Testis (tissue), 3 donors: ENCODE data around the gene ZACN. TPM values are rescaled to one million over a fixed set of nuclear protein-coding genes. Genes with fewer than 3 reads are reported as not detected.

Experiments
- DNase-seq: peaks from one replicate; pipeline ENCODE4 v3.0.0-alpha.2; 2019
- H3K27ac ChIP-seq, 2 donors: fragments of 200-600 bp; sonication (generic); one replicate each; pipeline ENCODE4 v1.5.1; 2019
- H3K27me3 ChIP-seq: fragments of 200-600 bp; sonication (generic); one replicate; pipeline ENCODE4 v1.5.1; 2019
- H3K36me3 ChIP-seq: fragments of 200-600 bp; sonication (generic); one replicate; pipeline ENCODE4 v1.5.1; 2017; ENCODE audit warnings: low read depth; ENCODE audit errors: missing control alignments
- H3K4me1 ChIP-seq: fragments of 200-600 bp; sonication (generic); one replicate; pipeline ENCODE4 v1.5.1; 2019
- H3K4me3 ChIP-seq, 2 donors: fragments of 200-600 bp; sonication (generic); one replicate each; pipeline ENCODE4 v1.5.1; 2017 to 2019
- H3K9me3 ChIP-seq: fragments of 200-600 bp; sonication (generic); one replicate; pipeline ENCODE4 v1.5.1; 2017
- CTCF ChIP-seq, 3 experiments: fragments of 450-650 bp in 2 of 3; fragments of 200-600 bp in 1 of 3; sonication (generic) in 1 of 3; IDR thresholded peaks; one replicate each; pipeline ENCODE4 v1.5.1; 2016 to 2019; ENCODE audit warnings: antibody characterized with exemption in 3 of 3, mild to moderate bottlenecking in 2 of 3, moderate library complexity in 1 of 3
- POLR2A ChIP-seq: fragments of 450-650 bp; IDR thresholded peaks from one replicate; pipeline ENCODE4 v1.6.1; 2017; ENCODE audit warnings: antibody characterized with exemption, mild to moderate bottlenecking, moderate library complexity
- WGBS, 2 donors: methylation state at CpG; one replicate each; pipeline ENCODE4 v1.1.5; 2018; 5-methylcytosine and 5-hydroxymethylcytosine counted together
- intact Hi-C: fragments of 100-400 bp; cut with DNase I; formaldehyde crosslinking; loops from one replicate; pipeline ENCODE4 v1.15.1; 2023; ENCODE audit warnings: low total_unique reads
- polyA plus RNA-seq: library from polyadenylated mRNA; stranded (reverse); fragments of 350-450 nt; fragmentation: Illumina TruSeq; extraction: RNeasy Lipid Tissue Mini Kit (QIAGEN cat#74804); gene quantifications from one replicate; pipeline ENCODE4 v1.2.3, GENCODE V29; 2014; ENCODE audit warnings: low read depth, low replicate concordance; ENCODE audit not compliant: insufficient read depth
- total RNA-seq, 2 donors: library from RNA; depleted of rRNA; stranded (reverse); fragments of >200 nt; gene quantifications; one replicate each; pipeline ENCODE4 v1.2.3, GENCODE V29; 2016

Gene ZACN
- total and polyA plus RNA-seq, 3 donors from 2014 or later: 0.13 to 0.31 TPM; not detected in 1

- TF ChIP-seq CTCF (IDR thresholded peaks at IDR 0.05): no peak
- TF ChIP-seq POLR2A: no peak
- H3K36me3 ChIP-seq: no peaks in the 10 kb centered on the region
- H3K4me3 ChIP-seq: no peak overlapping the region
- no peaks in the 10 kb centered on the region for H3K27me3 ChIP-seq
- no peak overlapping the region for H3K27ac ChIP-seq
- intact Hi-C loops: no loop called here
- no peaks in the 10 kb centered on the region for H3K9me3 ChIP-seq
- H3K4me1 ChIP-seq: no peaks in the 10 kb centered on the region
- DNase-seq: no peak
- 92 to 95% methylated on average over 9 of the region's 9 CpGs for WGBS, 2 donors
Measured at GRCh38 chr17:76086384-76086783, 7.4 kb downstream of the ZACN start.

- Histone ChIP-seq H3K27ac (no peak overlapping the region), H3K9me3 (no peaks in the 10 kb centered on the region), H3K4me3 (no peak overlapping the region), H3K27me3 (no peaks in the 10 kb centered on the region), H3K36me3 (no peaks in the 10 kb centered on the region), H3K4me1 (no peaks in the 10 kb centered on the region)
- TF ChIP-seq CTCF (IDR thresholded peaks at IDR 0.05) (no peak), POLR2A (no peak)
- 87 to 92% methylated on average over 4 to 11 of the region's 11 CpGs for WGBS, 2 donors
- no peak for DNase-seq
- intact Hi-C loops: no loop called here
Measured at GRCh38 chr17:76087531-76087930, 8.5 kb downstream of the ZACN start.

- DNase-seq: no peak
- Histone ChIP-seq H3K4me3 (no peak overlapping the region), H3K27ac (no peak overlapping the region), H3K36me3 (no peaks in the 10 kb centered on the region), H3K4me1 (no peaks in the 10 kb centered on the region), H3K27me3 (no peaks in the 10 kb centered on the region), H3K9me3 (no peaks in the 10 kb centered on the region)
- no peak for TF ChIP-seq POLR2A
- no peak for TF ChIP-seq CTCF (IDR thresholded peaks at IDR 0.05)
- intact Hi-C loops: no loop called here
- 93 to 97% methylated on average over 15 to 25 of the region's 25 CpGs for WGBS, 2 donors
Measured at GRCh38 chr17:76088041-76088867, 9.3 kb downstream of the ZACN start.

- Histone ChIP-seq H3K27me3 (no peaks in the 10 kb centered on the region), H3K36me3 (no peaks in the 10 kb centered on the region), H3K4me3 (no peak overlapping the region), H3K4me1 (no peaks in the 10 kb centered on the region), H3K9me3 (no peaks in the 10 kb centered on the region), H3K27ac (no peak overlapping the region)
- no peak for DNase-seq
- intact Hi-C loops: no loop called here
- WGBS, 2 donors: 94 to 96% methylated on average over 12 to 25 of the region's 25 CpGs
- TF ChIP-seq POLR2A (no peak), CTCF (IDR thresholded peaks at IDR 0.05) (no peak)
Measured at GRCh38 chr17:76088868-76089576, 10.0 kb downstream of the ZACN start.
